Coronary artery (tissue), 2 donors: ENCODE results near the gene F11R.
"Not testable (repeated sequence)": the region's sequence is repeated elsewhere in the genome, so short reads cannot be mapped to it uniquely, and the experiment has no call there.

Source experiments
- DNase-seq: peaks from one replicate; pipeline ENCODE4 v3.0.0-alpha.2; 2017; ENCODE audit warnings: low spot score
- H3K27ac ChIP-seq, 2 donors: fragments of 200-600 bp; sonication (generic); one replicate each; pipeline ENCODE4 v1.5.1; 2016 to 2019
- H3K4me3 ChIP-seq: fragments of 200-600 bp; sonication (generic); 2 replicates; pipeline ENCODE4 v1.5.1; 2016; ENCODE audit warnings: mild to moderate bottlenecking, moderate library complexity
- CTCF ChIP-seq: fragments of 200-600 bp; sonication (generic); IDR thresholded peaks from one replicate; pipeline ENCODE4 v1.5.1; 2019; ENCODE audit warnings: antibody characterized with exemption

The F11R gene

GRCh38 chr1:161001525-161001924 lies 19.4 kb downstream of the F11R start:
- DNase-seq: no peak
- no peak for TF ChIP-seq CTCF
- no peak overlapping the region for H3K27ac ChIP-seq
- H3K4me3 ChIP-seq: no peak overlapping the region

GRCh38 chr1:161000736-161001480 lies 20.0 kb downstream of the F11R start:
- DNase-seq: no peak
- TF ChIP-seq CTCF: no peak
- H3K4me3 ChIP-seq: no peak overlapping the region
- no peak overlapping the region for H3K27ac ChIP-seq

- Histone ChIP-seq H3K4me3 (no peak overlapping the region), H3K27ac (no peak overlapping the region)
- TF ChIP-seq CTCF: no peak
- no peak for DNase-seq
Measured at GRCh38 chr1:160999376-160999775, 21.6 kb downstream of the F11R start.

- TF ChIP-seq CTCF: no peak
- H3K4me3 ChIP-seq: no peak overlapping the region
- no peak for DNase-seq
- peak overlapping the region in 1 of 2 donors; percentile 16 for H3K27ac ChIP-seq
Measured at GRCh38 chr1:160997323-160998038, 23.5 kb downstream of the F11R start.

- no peak overlapping the region for H3K27ac ChIP-seq
- no peak for DNase-seq
- no peak for TF ChIP-seq CTCF
- H3K4me3 ChIP-seq: no peak overlapping the region
Measured at GRCh38 chr1:160996178-160996577, 24.8 kb downstream of the F11R start.

GRCh38 chr1:160993544-160994193 lies 27.3 kb downstream of the F11R start:
- no peak overlapping the region for H3K27ac ChIP-seq
- H3K4me3 ChIP-seq: no peak overlapping the region
- no peak for TF ChIP-seq CTCF
- no peak for DNase-seq

GRCh38 chr1:160992036-160992435 lies 28.9 kb downstream of the F11R start:
- DNase-seq, H3K4me3 ChIP-seq: not testable (repeated sequence)

More at GRCh38 chr1:160992036-160992435, 28.9 kb downstream of the F11R start:
- H3K27ac ChIP-seq: not testable (repeated sequence)
